Activated CD8-positive, alpha-beta memory T cell treated with anti-CD3 and anti-CD28 coated beads, Interleukin-2, amount 10 ng/mL, durations not matched to agents 7 days and 5 days (primary cell): ENCODE measurements around the gene GNAI2. TPM values are rescaled to one million over a fixed set of nuclear protein-coding genes. Genes with fewer than 3 reads are reported as not detected.
"Not testable (repeated sequence)": the region's sequence is repeated elsewhere in the genome, so short reads cannot be mapped to it uniquely, and the experiment has no call there.

Experiments used
- ATAC-seq: fragments of 150-1000 bp; cut with Tn5 transposase; one replicate; pipeline ENCODE4 v1.10.0; 2021; ENCODE audit warnings: moderate library complexity
- CTCF ChIA-PET: fragments of 350-600 bp; sonication (Branson Sonifier 250); formaldehyde crosslinking; loops from one replicate; lab custom pipeline; 2021; ENCODE audit warnings: antibody characterized with exemption; lab: Charles Lee
- DNase-seq: peaks from one replicate; pipeline ENCODE4 v3.0.0-alpha.2; 2020
- H3K27ac Mint-ChIP-seq: one replicate; pipeline ENCODE4 v1.8.0; 2021; ENCODE audit warnings: mild to moderate bottlenecking, mixed read lengths
- H3K27me3 Mint-ChIP-seq: one replicate; pipeline ENCODE4 v1.8.0; 2021; ENCODE audit warnings: mixed read lengths
- H3K36me3 Mint-ChIP-seq: one replicate; pipeline ENCODE4 v1.8.0; 2021; ENCODE audit warnings: mild to moderate bottlenecking, mixed read lengths
- H3K4me1 Mint-ChIP-seq: one replicate; pipeline ENCODE4 v1.8.0; 2021; ENCODE audit warnings: mixed read lengths
- H3K4me3 Mint-ChIP-seq: one replicate; pipeline ENCODE4 v1.8.0; 2021; ENCODE audit warnings: mild to moderate bottlenecking, moderate library complexity, mixed read lengths
- H3K9me3 Mint-ChIP-seq: one replicate; pipeline ENCODE4 v1.8.0; 2022; ENCODE audit warnings: low read depth, mixed read lengths
- total RNA-seq, 2 experiments: library from RNA; stranded (reverse); gene quantifications; one replicate each; pipeline ENCODE4 v1.2.3, GENCODE V29; 2021

The GNAI2 gene
- total RNA-seq, 2 experiments from 2014 or later = 450 to 509 TPM

DNA sequence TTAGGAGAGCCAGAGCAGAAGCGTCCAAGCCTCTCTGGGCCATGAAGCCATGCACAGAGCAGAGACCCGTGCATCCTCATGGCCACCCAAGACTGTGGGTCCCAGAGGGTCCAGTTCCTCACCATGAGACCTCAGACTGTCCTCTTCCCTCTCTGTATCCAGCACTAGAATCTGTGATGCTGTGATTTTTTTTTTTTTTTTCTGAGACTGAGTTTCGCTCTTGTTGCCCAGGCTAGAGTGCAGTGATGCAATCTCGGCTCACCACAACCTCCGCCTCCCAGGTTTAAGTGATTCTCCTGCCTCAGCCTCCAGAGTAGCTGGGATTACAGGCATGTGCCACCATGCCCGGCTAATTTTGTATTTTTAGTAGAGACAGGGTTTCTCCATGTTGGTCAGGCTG, 8.8 kb downstream of the GNAI2 start:
- not testable (repeated sequence) for DNase-seq, ATAC-seq, H3K9me3 Mint-ChIP-seq, H3K27me3 Mint-ChIP-seq
- peak overlapping the region; percentile 68 for H3K4me3 Mint-ChIP-seq
- peaks cover 80% of the 10 kb centered on the region for H3K4me1 Mint-ChIP-seq
- H3K36me3 Mint-ChIP-seq = peaks cover 28% of the 10 kb centered on the region
- peak overlapping the region; percentile 79 for H3K27ac Mint-ChIP-seq
- CTCF ChIA-PET = interaction anchor here (1.0 to 6.3 kb wide), 4 partner anchors 9 to 27 kb away, joined by 3 to 78 read pairs (median 18); partner anchors contain the start of gene GNAI2

DNA sequence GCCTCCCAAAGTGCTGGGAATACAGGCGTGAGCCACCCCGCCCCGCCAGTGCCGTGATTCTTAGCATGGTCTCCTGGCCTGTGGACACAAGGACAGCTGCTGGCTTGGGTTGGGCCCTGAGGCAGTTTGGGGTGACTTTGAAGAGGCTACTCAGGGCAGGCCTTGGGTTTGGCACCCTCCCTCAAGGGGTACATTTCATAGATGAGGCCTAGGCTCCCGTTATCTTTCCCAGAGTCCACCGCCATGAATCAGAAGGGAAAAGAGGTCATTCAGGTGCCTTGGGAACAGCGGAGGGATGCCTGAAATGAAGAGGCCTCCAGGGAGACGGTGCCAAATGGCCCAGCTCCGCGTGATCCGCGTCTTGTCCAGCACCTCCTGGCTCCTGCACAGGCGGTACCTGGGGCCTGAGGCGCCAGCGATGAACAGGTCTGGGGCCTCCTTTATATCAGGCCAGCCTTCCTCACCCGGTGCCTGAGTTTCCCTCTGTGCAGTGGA, 9.3 kb downstream of the GNAI2 start:
- H3K36me3 Mint-ChIP-seq = peaks cover 25% of the 10 kb centered on the region
- DNase-seq = no peak
- CTCF ChIA-PET = interaction anchor here (1.2 to 6.3 kb wide), 4 partner anchors 15 to 83 kb away, joined by 4 to 78 read pairs (median 20); partner anchors contain the start of gene TUSC2
- peak overlapping the region; percentile 91 for H3K27ac Mint-ChIP-seq
- peak overlapping the region; percentile 68 for H3K4me3 Mint-ChIP-seq
- H3K27me3 Mint-ChIP-seq = no peaks in the 10 kb centered on the region
- H3K4me1 Mint-ChIP-seq = peaks cover 80% of the 10 kb centered on the region
- H3K9me3 Mint-ChIP-seq = no peaks in the 10 kb centered on the region
- no peak for ATAC-seq

DNA sequence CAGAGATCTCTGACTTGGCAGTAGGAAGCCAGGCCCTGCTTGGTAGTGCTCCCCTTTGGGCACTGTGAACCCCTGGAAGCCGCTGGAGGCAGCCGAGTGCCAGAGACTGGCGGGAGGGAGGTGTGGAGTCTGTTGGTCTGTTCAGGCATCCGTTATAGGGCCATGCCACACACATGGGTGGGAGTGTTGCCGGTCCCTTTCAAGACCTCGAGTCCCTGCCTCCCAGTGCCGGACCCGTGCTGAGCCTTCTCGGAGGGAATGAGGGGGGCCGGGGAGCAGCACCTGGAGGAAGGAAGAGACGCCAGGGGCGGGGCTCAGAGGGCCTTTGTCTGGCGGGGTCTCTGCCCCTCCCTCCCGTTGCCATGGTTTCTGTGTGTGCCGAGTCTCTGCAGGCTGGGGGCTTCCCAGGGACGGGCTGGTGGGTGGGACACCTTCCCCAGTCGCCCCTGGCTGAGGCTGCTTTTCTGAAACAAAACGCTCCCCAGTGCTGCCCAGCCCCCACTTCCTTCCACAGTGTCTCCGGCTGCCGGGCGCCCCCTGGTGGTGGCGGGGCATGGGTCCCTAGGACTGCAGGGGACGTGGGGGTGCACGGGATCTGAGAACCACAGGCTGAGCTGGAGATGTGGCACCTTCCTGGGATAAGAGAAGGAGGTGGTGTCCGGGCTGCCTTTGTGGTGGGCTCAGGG, 10.0 kb downstream of the GNAI2 start:
- Mint-ChIP-seq H3K9me3 (no peaks in the 10 kb centered on the region), H3K27me3 (no peaks in the 10 kb centered on the region), H3K4me3 (peak overlapping the region; percentile 68), H3K4me1 (peaks cover 76% of the 10 kb centered on the region), H3K27ac (peak overlapping the region; percentile 91), H3K36me3 (peaks cover 25% of the 10 kb centered on the region)
- ATAC-seq = peak; percentile 80
- CTCF ChIA-PET = interaction anchor here (0.6 to 11.4 kb wide), 32 partner anchors 10 to 444 kb away, joined by 3 to 231 read pairs (median 6); partner anchors contain the start of genes GNAI2, GNAT1, HYAL3 and IFRD2
- peak; percentile 96 for DNase-seq

DNA sequence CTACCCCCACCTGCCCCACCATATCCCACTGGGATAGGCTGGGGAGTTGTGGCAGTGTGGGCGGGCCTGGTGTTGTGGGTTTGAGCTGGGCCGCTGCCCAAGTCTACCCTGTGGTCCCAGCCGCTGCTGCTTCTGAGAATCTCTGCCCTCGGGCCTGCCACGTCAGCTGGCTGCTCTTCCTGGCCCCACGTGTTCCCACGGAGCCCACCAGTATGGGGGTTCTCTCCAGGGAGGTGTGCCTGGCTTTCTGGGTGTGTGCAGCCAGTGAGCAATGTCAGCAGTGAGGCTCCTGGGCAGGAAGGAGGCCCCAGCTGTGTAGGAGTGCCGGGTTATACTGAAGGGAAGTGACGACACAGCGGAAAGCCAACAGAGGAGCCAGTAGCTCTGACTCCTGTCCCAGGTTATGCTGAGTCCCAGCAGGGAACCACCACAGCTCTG, 10.5 kb downstream of the GNAI2 start:
- Mint-ChIP-seq H3K27me3 (no peaks in the 10 kb centered on the region), H3K4me1 (peaks cover 75% of the 10 kb centered on the region), H3K4me3 (peak overlapping the region; percentile 68), H3K36me3 (peaks cover 27% of the 10 kb centered on the region), H3K27ac (peak overlapping the region; percentile 91), H3K9me3 (no peaks in the 10 kb centered on the region)
- CTCF ChIA-PET = interaction anchor here (0.5 to 11.4 kb wide), 34 partner anchors 10 to 575 kb away, joined by 3 to 231 read pairs (median 5); partner anchors contain the start of genes GNAI2, GNAT1, HYAL3 and IFRD2
- ATAC-seq (peak; percentile 83), DNase-seq (peak; percentile 95)

DNA sequence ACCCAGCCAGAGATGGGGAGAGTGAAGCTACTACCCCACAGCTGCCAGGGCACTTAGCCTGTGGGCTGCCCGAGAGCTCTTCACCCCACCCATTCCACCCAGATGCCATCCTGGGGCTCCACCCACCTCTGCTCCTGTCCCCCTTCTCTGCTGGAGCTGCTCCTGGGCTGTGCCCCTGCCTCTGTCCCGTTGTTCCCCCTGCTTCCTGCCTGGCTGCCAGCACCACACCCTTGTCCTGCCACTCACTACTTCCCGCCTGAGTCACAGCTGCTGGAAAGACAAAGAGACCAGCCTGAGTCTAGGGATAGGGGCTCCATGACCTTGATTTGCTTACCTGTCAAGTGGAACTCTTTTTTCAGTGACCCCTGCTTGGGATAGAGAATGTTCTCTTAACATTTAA, 12.4 kb downstream of the GNAI2 start:
- CTCF ChIA-PET = interaction anchor here (0.8 to 11.4 kb wide), 5 partner anchors 10 to 53 kb away, joined by 3 to 231 read pairs (median 46); partner anchors contain the start of gene GNAI2
- Mint-ChIP-seq H3K27ac (peak overlapping the region; percentile 66), H3K9me3 (no peaks in the 10 kb centered on the region), H3K36me3 (peaks cover 26% of the 10 kb centered on the region), H3K4me3 (no peak overlapping the region), H3K4me1 (peaks cover 56% of the 10 kb centered on the region), H3K27me3 (no peaks in the 10 kb centered on the region)
- ATAC-seq (no peak), DNase-seq (no peak)

DNA sequence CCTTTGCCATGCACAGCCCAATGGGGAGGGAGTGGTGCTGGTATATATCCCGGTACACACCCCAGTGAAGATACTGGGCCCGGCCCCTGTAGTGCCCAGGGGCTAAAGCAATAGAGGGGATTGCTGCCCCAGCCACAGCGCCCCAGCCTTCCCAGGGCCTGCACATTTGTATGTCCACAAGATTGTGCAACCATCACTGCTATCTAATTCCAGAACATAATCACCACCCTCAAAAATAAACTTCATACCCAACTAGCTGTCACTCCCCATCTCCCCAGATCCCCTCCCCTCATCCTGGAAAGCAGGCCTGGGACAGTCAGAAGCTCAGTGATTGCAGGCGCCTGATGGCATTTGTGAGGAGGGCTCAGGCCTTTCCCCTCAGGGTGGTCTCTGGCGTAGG, 13.5 kb downstream of the GNAI2 start:
- CTCF ChIA-PET = interaction anchor here (1.0 to 11.4 kb wide), 4 partner anchors 10 to 49 kb away, joined by 3 to 231 read pairs (median 9); partner anchors contain the start of genes HYAL3 and NAA80
- Mint-ChIP-seq H3K27ac (no peak overlapping the region), H3K9me3 (no peaks in the 10 kb centered on the region), H3K4me1 (peaks cover 52% of the 10 kb centered on the region), H3K4me3 (no peak overlapping the region), H3K36me3 (peaks cover 23% of the 10 kb centered on the region), H3K27me3 (no peaks in the 10 kb centered on the region)
- no peak for ATAC-seq
- DNase-seq = no peak

DNA sequence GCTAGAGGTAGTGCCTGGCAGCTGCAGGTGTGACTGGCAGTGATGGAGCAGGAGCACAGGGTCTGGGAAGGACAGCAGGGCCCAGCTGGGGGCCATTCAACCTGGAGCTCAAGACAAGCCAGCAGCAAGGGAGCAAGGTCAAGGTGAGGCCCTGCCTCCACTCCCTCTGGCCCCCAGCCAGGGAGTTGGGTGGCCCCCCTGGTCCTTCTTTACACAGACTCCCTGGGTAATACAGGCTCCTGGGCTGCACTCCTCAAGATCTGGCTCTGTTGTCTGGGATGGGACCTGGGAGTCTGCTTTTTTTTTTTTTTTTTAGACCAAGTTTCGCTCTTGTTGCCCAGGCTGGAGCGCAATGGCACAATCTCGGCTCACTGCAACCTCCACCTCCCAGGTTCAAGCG, 14.5 kb downstream of the GNAI2 start:
- ATAC-seq (no peak), DNase-seq (no peak)
- Mint-ChIP-seq H3K36me3 (peaks cover 29% of the 10 kb centered on the region), H3K4me3 (no peak overlapping the region), H3K27me3 (no peaks in the 10 kb centered on the region), H3K4me1 (peaks cover 45% of the 10 kb centered on the region), H3K9me3 (no peaks in the 10 kb centered on the region), H3K27ac (no peak overlapping the region)
- CTCF ChIA-PET = interaction anchor here (0.9 to 11.4 kb wide), 4 partner anchors 9 to 56 kb away, joined by 3 to 231 read pairs (median 6); partner anchors contain the start of genes HYAL3 and NAA80

DNA sequence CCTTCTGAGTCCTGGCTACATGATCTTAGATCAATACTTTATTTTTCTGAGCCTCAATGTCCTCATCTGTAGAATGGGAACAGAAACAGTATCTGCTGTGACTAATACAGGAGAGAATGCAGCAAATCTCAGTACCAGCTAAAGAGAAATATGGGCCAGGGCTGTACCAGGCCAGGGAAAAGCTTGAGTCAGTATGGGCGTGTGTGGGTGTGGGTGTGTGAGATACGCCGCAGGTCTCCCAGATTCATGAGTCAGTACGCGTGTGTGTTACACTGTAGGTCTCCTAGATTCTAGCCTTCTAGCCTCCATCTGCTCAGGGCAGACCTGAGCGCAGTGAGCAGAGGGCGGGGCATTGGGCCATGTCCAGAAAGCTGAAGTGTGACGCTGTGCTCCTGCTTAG, 15.2 kb downstream of the GNAI2 start:
- ATAC-seq (no peak), DNase-seq (no peak)
- Mint-ChIP-seq H3K27ac (no peak overlapping the region), H3K27me3 (no peaks in the 10 kb centered on the region), H3K4me1 (peaks cover 41% of the 10 kb centered on the region), H3K9me3 (no peaks in the 10 kb centered on the region), H3K36me3 (peaks cover 32% of the 10 kb centered on the region), H3K4me3 (no peak overlapping the region)
- CTCF ChIA-PET = interaction anchor here (1.2 to 11.4 kb wide), 2 partner anchors 9 to 23 kb away, joined by 6 to 231 read pairs; no protein-coding TSS in a partner anchor

DNA sequence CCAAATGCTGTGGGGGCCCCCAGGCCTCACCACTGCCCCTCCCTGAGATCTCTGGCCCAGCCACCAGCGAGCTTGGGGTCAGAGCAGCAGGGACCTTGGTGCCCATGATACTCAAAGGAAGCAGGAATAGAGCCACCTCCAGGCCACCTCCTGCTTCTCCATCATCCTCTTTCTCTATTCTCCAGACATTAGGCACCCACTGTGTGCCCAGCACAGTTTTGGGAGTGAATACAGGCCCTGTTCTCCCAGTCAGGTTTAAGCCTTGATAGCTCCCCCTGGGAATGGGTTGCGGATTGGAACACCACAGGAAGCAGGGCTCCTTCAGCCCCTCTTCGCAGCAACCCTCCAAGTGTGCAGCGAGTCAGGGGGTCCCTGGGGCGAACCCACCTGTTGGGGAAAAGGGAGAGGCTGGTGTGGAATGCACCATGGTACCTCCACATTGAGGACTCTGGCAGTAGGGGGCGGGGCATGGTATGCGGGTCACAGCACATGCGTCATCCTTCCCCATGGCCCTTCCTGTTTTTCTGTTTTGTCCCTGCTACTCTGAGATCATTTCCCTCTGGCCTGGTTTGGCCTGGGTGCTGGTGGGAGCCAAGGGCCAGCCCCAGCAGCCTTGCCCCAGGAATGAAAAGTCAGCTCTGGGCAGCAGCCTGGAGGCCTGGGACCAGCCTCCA, 18.7 kb downstream of the GNAI2 start:
- no peak overlapping the region for H3K4me3 Mint-ChIP-seq

DNA sequence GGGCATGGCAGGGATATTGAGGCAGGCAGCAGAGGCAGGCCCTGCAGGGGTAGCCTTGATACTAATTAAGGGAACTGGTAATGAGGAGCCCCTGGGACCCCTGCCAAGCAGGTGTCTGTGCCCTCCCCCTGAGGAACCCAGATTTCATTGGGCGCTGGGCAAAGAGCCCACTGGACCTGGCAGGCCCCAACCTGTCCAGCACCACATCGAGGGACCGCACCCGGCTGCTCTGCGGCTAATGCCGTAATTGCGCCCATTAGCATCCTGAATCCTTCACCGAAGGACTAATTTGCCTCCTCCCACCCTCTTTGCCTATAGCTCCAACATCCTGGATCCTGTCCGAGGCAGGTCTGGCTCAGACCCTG, 19.2 kb downstream of the GNAI2 start:
- CTCF ChIA-PET = interaction anchor here (1.5 to 11.4 kb wide), 4 partner anchors 9 to 61 kb away, joined by 3 to 231 read pairs (median 39); partner anchors contain the start of genes HYAL3 and NAA80
- no peak overlapping the region for H3K4me3 Mint-ChIP-seq
- H3K36me3 Mint-ChIP-seq = peaks cover 46% of the 10 kb centered on the region
- no peak overlapping the region for H3K27ac Mint-ChIP-seq
- no peaks in the 10 kb centered on the region for H3K9me3 Mint-ChIP-seq
- DNase-seq = no peak
- peaks cover 17% of the 10 kb centered on the region for H3K4me1 Mint-ChIP-seq
- no peak for ATAC-seq
- H3K27me3 Mint-ChIP-seq = no peaks in the 10 kb centered on the region

More for the DNA sequence above, 18.7 kb downstream of the GNAI2 start:
- no peak overlapping the region for H3K27ac Mint-ChIP-seq
- ATAC-seq (no peak), DNase-seq (no peak)
- CTCF ChIA-PET = interaction anchor here (1.5 to 11.4 kb wide), 5 partner anchors 8 to 60 kb away, joined by 3 to 231 read pairs (median 6); partner anchors contain the start of genes GNAI2, HYAL3 and NAA80
- peaks cover 20% of the 10 kb centered on the region for H3K4me1 Mint-ChIP-seq
- no peaks in the 10 kb centered on the region for H3K27me3 Mint-ChIP-seq
- H3K9me3 Mint-ChIP-seq = no peaks in the 10 kb centered on the region
- peaks cover 46% of the 10 kb centered on the region for H3K36me3 Mint-ChIP-seq

DNA sequence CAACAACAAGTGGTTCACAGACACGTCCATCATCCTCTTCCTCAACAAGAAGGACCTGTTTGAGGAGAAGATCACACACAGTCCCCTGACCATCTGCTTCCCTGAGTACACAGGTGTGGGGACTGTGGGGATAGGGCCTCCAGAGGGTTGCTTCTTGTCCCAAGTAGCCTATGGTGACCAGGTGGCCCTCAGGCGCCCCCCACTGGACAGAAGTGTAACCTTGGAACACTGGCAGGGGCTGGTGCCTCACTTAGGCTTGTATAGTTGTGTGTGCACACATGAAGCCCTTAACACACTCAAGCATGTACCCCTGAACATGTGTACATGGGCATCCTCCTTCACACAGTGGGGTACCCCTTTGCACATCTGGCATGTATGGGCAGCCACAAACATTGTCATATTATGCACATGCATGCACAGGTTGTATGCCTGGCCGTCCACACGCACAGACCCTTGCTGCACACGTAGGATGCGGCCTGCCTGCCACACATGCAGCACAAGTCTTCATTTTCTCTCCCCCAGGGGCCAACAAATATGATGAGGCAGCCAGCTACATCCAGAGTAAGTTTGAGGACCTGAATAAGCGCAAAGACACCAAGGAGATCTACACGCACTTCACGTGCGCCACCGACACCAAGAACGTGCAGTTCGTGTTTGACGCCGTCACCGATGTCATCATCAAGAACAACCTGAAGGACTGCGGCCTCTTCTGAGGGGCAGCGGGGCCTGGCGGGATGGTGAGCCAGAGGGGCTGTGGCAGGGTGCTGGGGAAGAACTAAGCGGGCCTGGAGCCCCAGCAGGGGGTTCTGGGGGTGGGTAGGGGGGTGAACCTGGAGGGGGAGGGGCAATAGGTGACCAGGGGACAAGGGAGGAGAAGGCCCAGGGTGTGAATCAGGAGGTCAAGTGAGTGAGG, 21.2 kb downstream of the GNAI2 start:
- H3K4me3 Mint-ChIP-seq = no peak overlapping the region
- no peaks in the 10 kb centered on the region for H3K27me3 Mint-ChIP-seq
- no peaks in the 10 kb centered on the region for H3K9me3 Mint-ChIP-seq
- DNase-seq (no peak), ATAC-seq (no peak)
- H3K27ac Mint-ChIP-seq = no peak overlapping the region
- peaks cover 40% of the 10 kb centered on the region for H3K36me3 Mint-ChIP-seq
- CTCF ChIA-PET = interaction anchor here (0.7 to 11.4 kb wide), 7 partner anchors 11 to 63 kb away, joined by 3 to 231 read pairs (median 7); partner anchors contain the start of gene GNAI2
- H3K4me1 Mint-ChIP-seq = peaks cover 14% of the 10 kb centered on the region

DNA sequence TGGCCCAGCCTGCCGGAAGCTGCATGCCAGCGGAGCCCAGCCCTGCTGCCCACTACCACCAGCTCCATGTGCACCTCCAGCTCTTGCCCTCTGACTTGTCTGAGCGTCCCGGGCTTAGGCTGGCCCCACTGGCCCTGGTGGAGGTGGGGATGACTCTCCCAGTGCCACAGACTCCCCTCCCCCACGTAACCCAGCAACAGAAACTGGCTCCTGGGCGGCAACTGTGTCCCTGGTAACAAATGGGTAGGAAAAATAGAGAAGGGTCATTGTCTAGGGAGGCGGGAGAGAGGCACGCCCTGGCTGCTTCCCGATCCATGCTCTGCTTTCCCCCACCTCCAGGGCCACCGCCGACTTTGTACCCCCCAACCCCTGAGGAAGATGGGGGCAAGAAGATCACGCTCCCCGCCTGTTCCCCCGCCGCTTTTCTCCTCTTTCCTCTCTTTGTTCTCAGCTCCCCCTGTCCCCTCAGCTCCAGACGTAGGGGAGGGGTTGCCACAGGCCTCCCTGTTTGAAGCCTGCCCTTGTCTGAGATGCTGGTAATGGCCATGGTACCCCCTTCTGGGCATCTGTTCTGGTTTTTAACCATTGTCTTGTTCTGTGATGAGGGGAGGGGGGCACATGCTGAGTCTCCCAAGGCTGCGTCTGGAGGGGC, 22.2 kb downstream of the GNAI2 start:
- no peak for ATAC-seq
- H3K27ac Mint-ChIP-seq = no peak overlapping the region
- H3K9me3 Mint-ChIP-seq = no peaks in the 10 kb centered on the region
- peaks cover 14% of the 10 kb centered on the region for H3K4me1 Mint-ChIP-seq
- no peaks in the 10 kb centered on the region for H3K27me3 Mint-ChIP-seq
- no peak overlapping the region for H3K4me3 Mint-ChIP-seq
- DNase-seq = no peak
- CTCF ChIA-PET = interaction anchor here (1.0 to 6.6 kb wide), 8 partner anchors 8 to 32 kb away, joined by 3 to 72 read pairs (median 18); partner anchors contain the start of gene GNAI2
- peaks cover 40% of the 10 kb centered on the region for H3K36me3 Mint-ChIP-seq
